ENCODE data around the gene STK10.
"Not testable (repeated sequence)": the region's sequence is repeated elsewhere in the genome, so short reads cannot be mapped to it uniquely, and the experiment has no call there.

Gene STK10

GRCh38 chr5:172164769-172165212 lies 23.2 kb downstream of the STK10 start:
- no peak for DNase-seq

GRCh38 chr5:172163346-172163745 lies 24.7 kb downstream of the STK10 start:
- no peak for DNase-seq

- no peak for DNase-seq
Observed at GRCh38 chr5:172162987-172163343, 25.1 kb downstream of the STK10 start.

- no peak for DNase-seq
Observed at GRCh38 chr5:172162323-172162986, 25.6 kb downstream of the STK10 start.

GRCh38 chr5:172160506-172160905 lies 27.5 kb downstream of the STK10 start:
- DNase-seq, result no peak

- no peak for DNase-seq
Observed at GRCh38 chr5:172159016-172159415, 29.0 kb downstream of the STK10 start.

- no peak for DNase-seq
Observed at GRCh38 chr5:172156541-172156994, 31.5 kb downstream of the STK10 start.

GRCh38 chr5:172155101-172155500 lies 32.9 kb downstream of the STK10 start:
- DNase-seq, result not testable (repeated sequence)

GRCh38 chr5:172153695-172154094 lies 34.3 kb downstream of the STK10 start:
- DNase-seq, result no peak

GRCh38 chr5:172151661-172152210 lies 36.3 kb downstream of the STK10 start:
- no peak for DNase-seq

GRCh38 chr5:172150514-172151425 lies 37.3 kb downstream of the STK10 start:
- DNase-seq, result peak; percentile 34 to 67

GRCh38 chr5:172149481-172149880 lies 38.5 kb downstream of the STK10 start:
- not testable (repeated sequence) for DNase-seq

- no peak for DNase-seq
Observed at GRCh38 chr5:172149073-172149472, 39.0 kb downstream of the STK10 start.

- DNase-seq, result no peak
Observed at GRCh38 chr5:172148381-172148780, 39.6 kb downstream of the STK10 start.

GRCh38 chr5:172147857-172148256 lies 40.2 kb downstream of the STK10 start:
- DNase-seq, result no peak

- no peak for DNase-seq
Observed at GRCh38 chr5:172146748-172147092, 41.3 kb downstream of the STK10 start.

GRCh38 chr5:172145870-172146747 lies 41.9 kb downstream of the STK10 start:
- no peak for DNase-seq

- DNase-seq, result no peak
Observed at GRCh38 chr5:172144931-172145869, 42.8 kb downstream of the STK10 start.

GRCh38 chr5:172144291-172144815 lies 43.7 kb downstream of the STK10 start:
- no peak for DNase-seq

GRCh38 chr5:172143875-172144274 lies 44.1 kb downstream of the STK10 start:
- no peak for DNase-seq

GRCh38 chr5:172142709-172143215 lies 45.3 kb downstream of the STK10 start:
- no peak for DNase-seq
